GM19240 (cell line): ENCODE data around the gene PIK3AP1.
"Not testable (repeated sequence)": the region's sequence is repeated elsewhere in the genome, so short reads cannot be mapped to it uniquely, and the experiment has no call there.

Source experiments
- DNase-seq: peaks from one replicate; pipeline ENCODE4 v3.0.0; 2011; ENCODE audit warnings: low spot score; ENCODE audit not compliant: insufficient read length

Gene PIK3AP1

GRCh38 chr10:96584035-96584434, 136.3 kb downstream of the PIK3AP1 start:
- DNase-seq: no peak

GRCh38 chr10:96579133-96579532, 141.2 kb downstream of the PIK3AP1 start:
- no peak for DNase-seq

- no peak for DNase-seq
Measured at GRCh38 chr10:96578633-96579032, 141.7 kb downstream of the PIK3AP1 start.

- no peak for DNase-seq
Measured at GRCh38 chr10:96578022-96578421, 142.3 kb downstream of the PIK3AP1 start.

GRCh38 chr10:96577069-96577468, 143.2 kb downstream of the PIK3AP1 start:
- no peak for DNase-seq

GRCh38 chr10:96576277-96576980, 143.9 kb downstream of the PIK3AP1 start:
- no peak for DNase-seq

GRCh38 chr10:96574564-96574963, 145.8 kb downstream of the PIK3AP1 start:
- not testable (repeated sequence) for DNase-seq

GRCh38 chr10:96573036-96573435, 147.3 kb downstream of the PIK3AP1 start:
- DNase-seq: no peak

- DNase-seq: no peak
Measured at GRCh38 chr10:96570983-96571964, 149.0 kb downstream of the PIK3AP1 start.

- DNase-seq: no peak
Measured at GRCh38 chr10:96570511-96570910, 149.8 kb downstream of the PIK3AP1 start.

GRCh38 chr10:96568402-96568801, 151.9 kb downstream of the PIK3AP1 start:
- no peak for DNase-seq

GRCh38 chr10:96565774-96566173, 154.5 kb downstream of the PIK3AP1 start:
- no peak for DNase-seq

GRCh38 chr10:96560966-96561887, 159.1 kb downstream of the PIK3AP1 start:
- DNase-seq: no peak

GRCh38 chr10:96560489-96560888, 159.8 kb downstream of the PIK3AP1 start:
- DNase-seq: no peak

- DNase-seq: no peak
Measured at GRCh38 chr10:96556003-96556402, 164.3 kb downstream of the PIK3AP1 start.

GRCh38 chr10:96555330-96555729, 165.0 kb downstream of the PIK3AP1 start:
- DNase-seq: no peak

- no peak for DNase-seq
Measured at GRCh38 chr10:96548589-96548988, 171.7 kb downstream of the PIK3AP1 start.

- not testable (repeated sequence) for DNase-seq
Measured at GRCh38 chr10:96545558-96545957, 174.8 kb downstream of the PIK3AP1 start.
